Esophagus muscularis mucosa (tissue), 4 donors: Measurements from ENCODE around the gene CENPP. TPM values are rescaled to one million over a fixed set of nuclear protein-coding genes. Genes with fewer than 3 reads are reported as not detected.

Experiments used
- DNase-seq: peaks from one replicate; pipeline ENCODE4 v3.0.0-alpha.2; 2017; ENCODE audit errors: extremely low spot score
- H3K27ac ChIP-seq, 4 donors: fragments of 200-600 bp; sonication (generic); replicated peaks in 1 of 4; 1 replicate in 3 of 4; 2 replicates in 1 of 4; pipeline ENCODE4 v1.5.1; 2016 to 2019; ENCODE audit warnings: mild to moderate bottlenecking in 1 of 4
- H3K27me3 ChIP-seq, 4 donors: fragments of 200-600 bp; sonication (generic); one replicate each; pipeline versions ENCODE4 v1.5.1 to v1.6.0; 2016 to 2019
- H3K36me3 ChIP-seq, 4 donors: fragments of 200-600 bp; sonication (generic); one replicate each; pipeline ENCODE4 v1.5.1; 2016 to 2019
- H3K4me1 ChIP-seq, 4 donors: fragments of 200-600 bp; sonication (generic); one replicate each; pipeline ENCODE4 v1.5.1; 2016 to 2019
- H3K4me3 ChIP-seq, 4 donors: fragments of 200-600 bp; sonication (generic); 1 replicate in 2 of 4; 2 replicates in 2 of 4; pipeline ENCODE4 v1.5.1; 2016 to 2019; ENCODE audit warnings: mild to moderate bottlenecking in 4 of 4, moderate library complexity in 1 of 4
- H3K9me3 ChIP-seq, 4 donors: fragments of 200-600 bp; sonication (generic); 1 replicate in 3 of 4; 2 replicates in 1 of 4; pipeline ENCODE4 v1.5.1; 2016 to 2019
- EP300 ChIP-seq: sonication (generic); formaldehyde crosslinking; IDR thresholded peaks from one replicate; pipeline ENCODE4 v1.6.1; 2017; ENCODE audit warnings: antibody characterized with exemption
- POLR2A ChIP-seq: fragments of 450-650 bp; IDR thresholded peaks from one replicate; pipeline ENCODE4 v1.6.1; 2017; ENCODE audit warnings: antibody characterized with exemption, moderate library complexity, mild to moderate bottlenecking, low read depth
- POLR2AphosphoS5 ChIP-seq, 2 donors: sonication (generic); formaldehyde crosslinking; IDR thresholded peaks; one replicate each; pipeline ENCODE4 v1.6.1; 2017; ENCODE audit warnings: antibody characterized with exemption in 2 of 2
- WGBS: methylation state at CpG from one replicate; pipeline ENCODE4 v1.1.5; 2018; 5-methylcytosine and 5-hydroxymethylcytosine counted together
- intact Hi-C: fragments of 100-400 bp; cut with DNase I; formaldehyde crosslinking; loops from one replicate; pipeline ENCODE4 v1.15.1; 2023
- total RNA-seq, 4 donors: library from RNA; depleted of rRNA; stranded (reverse); fragments of >200 nt; gene quantifications; one replicate each; pipeline versions ENCODE4 v1.1.0 to v1.2.1, GENCODE V29; 2016
- TF ChIP-seq, protein P1 (sequence below), 3 experiments: fragments of 200-600 bp in 2 of 3; fragments of 450-650 bp in 1 of 3; sonication (generic) in 2 of 3; IDR thresholded peaks; one replicate each; pipeline ENCODE4 v1.5.1; 2017 to 2019; ENCODE audit warnings: antibody characterized with exemption in 3 of 3, mild to moderate bottlenecking in 2 of 3, moderate library complexity in 1 of 3

The CENPP gene
- total RNA-seq, 4 donors from 2014 or later = 1.0 to 5.8 (median 2.0) TPM

DNA sequence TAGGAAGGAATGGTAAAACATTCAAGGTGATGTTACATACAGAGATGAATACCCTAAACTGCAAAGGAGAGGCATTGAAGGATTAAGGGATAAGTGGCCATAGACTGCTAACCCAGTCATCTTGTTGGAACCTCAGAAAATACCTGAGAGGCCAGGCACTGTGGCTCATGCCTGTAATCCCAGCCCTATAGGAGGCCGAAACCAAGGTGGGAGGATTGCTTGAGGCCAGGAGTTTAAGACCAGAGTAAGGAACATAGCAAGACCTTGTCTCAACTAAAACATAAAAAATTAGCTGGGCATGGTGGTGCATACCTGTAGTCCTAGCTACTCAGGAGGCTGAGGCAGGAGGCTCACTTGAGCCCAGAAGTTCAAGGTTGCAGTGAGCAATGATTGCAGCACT, 199.1 kb downstream of the CENPP start:
- no peak for TF ChIP-seq POLR2AphosphoS5 (IDR thresholded peaks at IDR 0.05)
- TF ChIP-seq POLR2A = no peak
- TF ChIP-seq EP300 = no peak
- TF ChIP-seq, protein P1, sequence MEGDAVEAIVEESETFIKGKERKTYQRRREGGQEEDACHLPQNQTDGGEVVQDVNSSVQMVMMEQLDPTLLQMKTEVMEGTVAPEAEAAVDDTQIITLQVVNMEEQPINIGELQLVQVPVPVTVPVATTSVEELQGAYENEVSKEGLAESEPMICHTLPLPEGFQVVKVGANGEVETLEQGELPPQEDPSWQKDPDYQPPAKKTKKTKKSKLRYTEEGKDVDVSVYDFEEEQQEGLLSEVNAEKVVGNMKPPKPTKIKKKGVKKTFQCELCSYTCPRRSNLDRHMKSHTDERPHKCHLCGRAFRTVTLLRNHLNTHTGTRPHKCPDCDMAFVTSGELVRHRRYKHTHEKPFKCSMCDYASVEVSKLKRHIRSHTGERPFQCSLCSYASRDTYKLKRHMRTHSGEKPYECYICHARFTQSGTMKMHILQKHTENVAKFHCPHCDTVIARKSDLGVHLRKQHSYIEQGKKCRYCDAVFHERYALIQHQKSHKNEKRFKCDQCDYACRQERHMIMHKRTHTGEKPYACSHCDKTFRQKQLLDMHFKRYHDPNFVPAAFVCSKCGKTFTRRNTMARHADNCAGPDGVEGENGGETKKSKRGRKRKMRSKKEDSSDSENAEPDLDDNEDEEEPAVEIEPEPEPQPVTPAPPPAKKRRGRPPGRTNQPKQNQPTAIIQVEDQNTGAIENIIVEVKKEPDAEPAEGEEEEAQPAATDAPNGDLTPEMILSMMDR (IDR thresholded peaks at IDR 0.05) = no peak
- no peak for DNase-seq
- 92% methylated on average over 1 of the region's 1 CpG for WGBS
- no peaks in the 10 kb centered on the region for H3K4me1 ChIP-seq
- H3K27ac ChIP-seq = no peak overlapping the region
- intact Hi-C loops = no loop called here
- no peaks in the 10 kb centered on the region for H3K27me3 ChIP-seq
- no peaks in the 10 kb centered on the region for H3K36me3 ChIP-seq
- H3K9me3 ChIP-seq = no peaks in the 10 kb centered on the region
- H3K4me3 ChIP-seq = no peak overlapping the region

DNA sequence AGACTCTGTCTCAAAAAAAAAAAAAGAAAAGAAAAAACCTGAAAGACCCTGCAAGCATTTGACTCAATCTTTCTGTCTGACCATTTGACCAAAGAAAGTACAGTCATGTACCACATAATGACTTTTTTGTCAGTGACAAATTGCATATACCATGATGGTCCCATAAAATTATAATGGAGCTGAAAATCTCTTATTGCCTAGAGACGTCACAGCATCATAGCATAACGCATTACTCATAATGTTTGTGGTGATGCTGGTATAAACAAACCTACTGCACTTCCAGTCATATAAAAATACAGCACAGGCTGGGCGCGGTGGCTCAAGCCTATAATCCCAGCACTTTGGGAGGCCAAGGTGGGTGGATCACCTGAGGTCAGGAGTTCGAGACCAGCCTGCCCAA, 199.6 kb downstream of the CENPP start:
- Histone ChIP-seq H3K4me3 (no peak overlapping the region), H3K27me3 (no peaks in the 10 kb centered on the region), H3K9me3 (no peaks in the 10 kb centered on the region), H3K27ac (no peak overlapping the region), H3K4me1 (no peaks in the 10 kb centered on the region), H3K36me3 (no peaks in the 10 kb centered on the region)
- no peak for DNase-seq
- TF ChIP-seq, protein P1 (IDR thresholded peaks at IDR 0.05) = no peak
- no peak for TF ChIP-seq POLR2A
- no peak for TF ChIP-seq EP300
- TF ChIP-seq POLR2AphosphoS5 (IDR thresholded peaks at IDR 0.05) = no peak
- intact Hi-C loops = no loop called here
- 91% methylated on average over 5 of the region's 5 CpGs for WGBS

DNA sequence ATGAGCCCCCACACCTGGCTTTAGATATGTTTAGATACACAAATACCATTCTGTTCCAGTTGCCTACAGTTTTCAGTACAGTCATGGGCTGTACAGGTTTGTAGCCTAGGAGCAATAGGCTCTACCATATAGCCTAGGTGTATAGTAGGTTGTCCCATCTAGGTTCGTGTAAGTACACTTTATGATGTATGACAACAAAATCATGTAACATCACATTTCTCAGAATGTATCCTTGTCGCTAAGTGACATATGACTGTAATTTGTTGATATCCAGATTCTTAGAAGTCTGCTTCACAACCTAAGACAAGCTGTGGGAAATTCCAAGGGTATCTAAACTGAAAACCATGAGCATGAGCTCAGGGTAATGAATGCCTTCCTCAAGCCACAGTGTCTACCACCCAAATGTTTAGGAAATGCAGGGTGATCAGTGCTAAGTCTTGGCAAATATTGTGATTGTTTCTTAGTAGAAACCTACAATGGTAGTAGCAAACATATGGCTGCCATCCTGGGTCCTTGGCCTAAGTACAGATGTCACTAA, 201.6 kb downstream of the CENPP start:
- TF ChIP-seq POLR2A (no peak), POLR2AphosphoS5 (IDR thresholded peaks at IDR 0.05) (no peak), EP300 (no peak)
- TF ChIP-seq, protein P1 (IDR thresholded peaks at IDR 0.05) = no peak
- no peak overlapping the region for H3K4me3 ChIP-seq
- H3K27me3 ChIP-seq = no peaks in the 10 kb centered on the region
- intact Hi-C loops = no loop called here
- H3K4me1 ChIP-seq = no peaks in the 10 kb centered on the region
- H3K36me3 ChIP-seq = no peaks in the 10 kb centered on the region
- H3K27ac ChIP-seq = no peak overlapping the region
- WGBS = 100% methylated on average over 2 of the region's 2 CpGs
- no peak for DNase-seq
- no peaks in the 10 kb centered on the region for H3K9me3 ChIP-seq

DNA sequence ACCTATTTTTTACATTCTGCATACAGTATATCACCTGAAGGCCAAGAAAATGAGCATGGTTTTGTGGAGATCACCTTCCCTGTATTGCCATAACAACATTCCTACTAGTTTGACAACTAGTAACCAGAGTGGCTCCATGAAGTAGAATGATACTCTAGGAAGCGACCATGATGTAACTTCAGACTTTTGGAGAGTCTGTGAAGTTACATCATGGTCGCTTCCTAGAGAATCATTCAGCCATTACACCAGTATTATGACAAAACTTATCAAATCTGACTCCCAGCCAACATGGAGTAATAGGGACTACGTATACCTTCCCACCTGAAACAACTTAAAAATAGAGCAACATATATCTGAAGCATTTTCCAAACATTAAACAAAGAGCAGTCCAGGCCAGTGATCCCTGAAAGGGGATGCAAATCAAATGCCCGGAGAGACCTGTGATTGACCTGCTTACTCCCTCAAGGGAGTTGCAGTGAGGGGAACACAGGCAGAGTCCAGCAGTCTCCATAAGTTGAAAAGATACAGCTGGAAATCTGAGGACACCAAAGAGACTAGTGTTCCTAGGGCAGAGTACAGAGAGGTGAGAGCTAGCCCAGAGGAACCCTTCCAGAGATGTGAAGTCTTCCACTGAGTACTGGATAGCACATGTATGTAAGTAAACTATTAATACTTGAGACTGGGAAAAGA, 202.2 kb downstream of the CENPP start:
- intact Hi-C loops = no loop called here
- no peaks in the 10 kb centered on the region for H3K27me3 ChIP-seq
- H3K9me3 ChIP-seq = no peaks in the 10 kb centered on the region
- no peaks in the 10 kb centered on the region for H3K4me1 ChIP-seq
- WGBS = 95% methylated on average over 4 of the region's 4 CpGs
- H3K27ac ChIP-seq = no peak overlapping the region
- H3K36me3 ChIP-seq = no peaks in the 10 kb centered on the region
- no peak overlapping the region for H3K4me3 ChIP-seq
- TF ChIP-seq, protein P1 (IDR thresholded peaks at IDR 0.05) = no peak
- TF ChIP-seq POLR2A = no peak
- no peak for TF ChIP-seq POLR2AphosphoS5 (IDR thresholded peaks at IDR 0.05)
- TF ChIP-seq EP300 = no peak
- no peak for DNase-seq

DNA sequence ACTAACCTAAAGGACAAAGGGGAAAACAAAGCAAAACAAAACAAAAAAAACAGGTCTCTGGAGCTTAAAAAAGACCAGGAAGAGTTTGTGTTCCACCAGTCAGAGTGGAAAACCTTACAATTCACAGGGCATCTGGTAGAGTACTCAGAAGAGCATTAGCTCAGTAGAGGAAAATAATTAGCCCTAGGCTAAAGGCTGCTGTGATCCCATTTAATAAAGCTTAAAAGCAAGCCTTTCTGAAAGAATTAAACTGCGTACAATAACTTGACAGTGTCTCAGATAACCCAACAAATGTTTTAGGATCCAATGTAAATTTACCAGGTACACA, 202.7 kb downstream of the CENPP start:
- DNase-seq = no peak
- Histone ChIP-seq H3K36me3 (no peaks in the 10 kb centered on the region), H3K4me3 (no peak overlapping the region), H3K27ac (no peak overlapping the region), H3K4me1 (no peaks in the 10 kb centered on the region), H3K27me3 (no peaks in the 10 kb centered on the region), H3K9me3 (no peaks in the 10 kb centered on the region)
- intact Hi-C loops = no loop called here
- 76% methylated on average over 1 of the region's 1 CpG for WGBS
- TF ChIP-seq POLR2A (no peak), EP300 (no peak), POLR2AphosphoS5 (IDR thresholded peaks at IDR 0.05) (no peak)
- TF ChIP-seq, protein P1 (IDR thresholded peaks at IDR 0.05) = no peak
